Putamen (tissue), 1 donor: Measurements from ENCODE around the gene LMF1.

Experiments
- DNase-seq: peaks from one replicate; pipeline ENCODE4 v3.0.0-alpha.2; 2016; ENCODE audit warnings: low spot score

Gene LMF1

DNA sequence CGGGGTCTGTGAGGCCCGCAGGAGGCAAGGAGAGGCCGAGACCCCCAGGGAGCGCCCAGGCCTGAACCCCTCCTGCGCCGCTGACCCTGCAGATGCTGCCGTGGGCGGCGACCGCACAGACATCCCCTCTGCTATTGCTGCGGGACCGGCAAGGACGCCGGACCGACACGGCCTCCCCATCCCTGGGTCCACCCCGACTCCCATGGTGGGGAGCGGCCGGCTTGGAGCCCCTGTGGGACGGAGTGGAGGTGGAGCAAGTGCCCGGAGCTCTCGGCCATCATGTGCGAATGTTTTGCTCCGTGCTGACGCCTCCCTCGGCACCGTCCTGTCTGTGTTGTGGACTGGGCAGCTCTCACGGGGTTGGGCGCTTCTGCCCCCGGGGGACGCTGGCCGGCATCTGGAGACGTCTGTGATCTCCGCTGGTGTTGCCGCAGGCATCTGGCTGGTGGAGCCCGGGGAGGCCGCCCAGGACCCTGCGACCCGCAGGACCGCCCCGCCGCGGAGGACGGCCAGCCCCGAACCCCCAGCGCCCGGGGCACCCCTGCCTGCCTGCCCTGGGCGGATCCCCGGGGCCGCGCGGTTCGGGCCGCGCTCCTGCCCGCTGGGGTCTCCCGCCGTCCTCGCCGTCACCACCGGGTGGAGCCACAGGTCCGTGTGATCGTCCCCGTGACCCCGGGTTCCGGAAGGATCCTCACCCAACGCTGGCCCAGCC is 157.4 kb downstream of the LMF1 start:
- peak; percentile 35 for DNase-seq

- DNase-seq = no peak
Observed at GRCh38 chr16:808085-808386, 162.7 kb downstream of the LMF1 start.

GRCh38 chr16:807347-808084 is 163.3 kb downstream of the LMF1 start:
- DNase-seq = peak; percentile 87

- no peak for DNase-seq
Observed at GRCh38 chr16:805474-805873, 165.3 kb downstream of the LMF1 start.

GRCh38 chr16:804193-805048 is 166.4 kb downstream of the LMF1 start:
- DNase-seq = no peak

- no peak for DNase-seq
Observed at GRCh38 chr16:803754-804080, 167.1 kb downstream of the LMF1 start.
